ENCODE data around the gene FHL3. TPM values are rescaled to one million over a fixed set of nuclear protein-coding genes. Genes with fewer than 3 reads are reported as not detected.
"Not testable (repeated sequence)": the region's sequence is repeated elsewhere in the genome, so short reads cannot be mapped to it uniquely, and the experiment has no call there.

FHL3 gene
- total and polyA plus RNA-seq, 8 donors: 14.8 to 34.4 (median 17.8) TPM

DNA sequence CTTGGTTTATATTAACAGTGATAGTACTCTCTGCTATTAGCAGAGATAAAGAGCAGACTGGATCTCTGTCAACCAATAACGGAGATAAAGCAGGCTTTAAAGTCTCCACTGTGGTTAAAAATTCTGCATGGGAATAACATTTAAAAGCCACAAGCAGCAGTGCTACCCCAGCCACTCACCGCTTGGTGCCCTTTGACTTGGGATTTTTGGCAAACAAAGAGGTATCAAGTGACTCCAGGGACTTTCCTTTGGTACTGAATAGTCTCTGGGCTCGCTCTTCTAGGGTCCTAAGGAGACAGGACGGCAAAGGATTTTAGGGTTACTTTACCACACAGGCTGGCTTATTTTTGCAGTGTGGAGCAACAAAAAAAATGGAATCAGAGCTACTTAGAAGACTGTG lies 26.8 kb downstream of the FHL3 start:
- H3K27me3 ChIP-seq: no peaks in the 10 kb centered on the region
- peaks cover 6 to 100% of the 10 kb centered on the region in 2 donors for H3K36me3 ChIP-seq
- H3K4me3 ChIP-seq: no peak overlapping the region
- no peaks in the 10 kb centered on the region for H3K9me3 ChIP-seq
- ATAC-seq (no peak), DNase-seq (no peak)
- intact Hi-C loops (cut with DNase I): loop anchor here in 1 of 2 donors (10.0 kb wide), 1 partner anchor 94 kb away; no protein-coding TSS in a partner anchor
- H3K27ac ChIP-seq: no peak overlapping the region
- H3K4me1 ChIP-seq: no peaks in the 10 kb centered on the region
- TF ChIP-seq, protein P1, sequence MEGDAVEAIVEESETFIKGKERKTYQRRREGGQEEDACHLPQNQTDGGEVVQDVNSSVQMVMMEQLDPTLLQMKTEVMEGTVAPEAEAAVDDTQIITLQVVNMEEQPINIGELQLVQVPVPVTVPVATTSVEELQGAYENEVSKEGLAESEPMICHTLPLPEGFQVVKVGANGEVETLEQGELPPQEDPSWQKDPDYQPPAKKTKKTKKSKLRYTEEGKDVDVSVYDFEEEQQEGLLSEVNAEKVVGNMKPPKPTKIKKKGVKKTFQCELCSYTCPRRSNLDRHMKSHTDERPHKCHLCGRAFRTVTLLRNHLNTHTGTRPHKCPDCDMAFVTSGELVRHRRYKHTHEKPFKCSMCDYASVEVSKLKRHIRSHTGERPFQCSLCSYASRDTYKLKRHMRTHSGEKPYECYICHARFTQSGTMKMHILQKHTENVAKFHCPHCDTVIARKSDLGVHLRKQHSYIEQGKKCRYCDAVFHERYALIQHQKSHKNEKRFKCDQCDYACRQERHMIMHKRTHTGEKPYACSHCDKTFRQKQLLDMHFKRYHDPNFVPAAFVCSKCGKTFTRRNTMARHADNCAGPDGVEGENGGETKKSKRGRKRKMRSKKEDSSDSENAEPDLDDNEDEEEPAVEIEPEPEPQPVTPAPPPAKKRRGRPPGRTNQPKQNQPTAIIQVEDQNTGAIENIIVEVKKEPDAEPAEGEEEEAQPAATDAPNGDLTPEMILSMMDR (IDR thresholded peaks at IDR 0.05): no peak

DNA sequence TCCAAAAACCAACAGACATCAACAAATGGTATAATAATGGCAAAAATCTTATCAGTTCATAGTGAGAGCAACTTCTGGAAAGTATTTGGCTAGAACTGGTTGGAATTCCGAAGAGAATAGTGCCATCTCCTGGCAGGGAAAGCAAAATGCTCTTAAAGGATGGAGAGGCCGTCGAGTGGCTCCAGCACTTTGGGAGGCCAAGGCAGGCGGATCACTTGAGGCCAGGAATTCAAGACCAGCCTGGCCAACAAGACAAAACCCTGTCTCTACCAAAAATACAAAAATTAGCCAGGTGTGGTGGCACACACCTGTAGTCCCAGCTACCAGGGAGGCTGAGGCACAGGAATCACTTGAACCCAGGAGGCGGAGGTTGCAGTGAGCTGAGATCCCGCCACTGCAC lies 30.2 kb downstream of the FHL3 start:
- intact Hi-C loops (cut with DNase I): loop anchor here in 1 of 2 donors (10.0 kb wide), 1 partner anchor 90 kb away; no protein-coding TSS in a partner anchor
- peaks cover 6 to 86% of the 10 kb centered on the region in 2 donors for H3K36me3 ChIP-seq
- not testable (repeated sequence) for H3K4me1 ChIP-seq, H3K27me3 ChIP-seq, H3K27ac ChIP-seq, H3K4me3 ChIP-seq, H3K9me3 ChIP-seq
- TF ChIP-seq, protein P1 (IDR thresholded peaks at IDR 0.05): peak; percentile 50 to 60
- ATAC-seq: peak; percentile 95
- peak in 1 of 4 donors; percentile 48 for DNase-seq

DNA sequence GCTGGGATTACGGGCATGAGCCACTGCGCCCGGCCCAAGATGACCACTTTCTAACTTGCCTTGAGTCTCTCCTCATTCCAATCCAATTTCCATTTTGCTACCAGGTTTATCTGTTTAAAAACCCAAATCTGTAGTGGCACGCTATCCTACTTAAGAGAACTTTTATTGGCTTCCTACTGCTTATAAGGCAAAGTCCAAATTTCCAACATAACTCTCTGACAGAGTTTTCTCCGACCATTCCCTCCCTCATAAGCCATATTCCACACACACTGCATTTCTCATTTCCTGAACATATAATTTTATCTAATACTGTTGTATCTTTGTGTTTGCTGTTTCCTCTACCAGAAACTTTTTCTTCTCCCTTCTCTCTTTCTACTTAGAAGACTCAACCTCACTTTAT lies 30.7 kb downstream of the FHL3 start:
- Histone ChIP-seq H3K9me3 (no peaks in the 10 kb centered on the region), H3K27ac (no peak overlapping the region), H3K36me3 (peaks cover 6 to 86% of the 10 kb centered on the region in 2 donors), H3K4me1 (no peaks in the 10 kb centered on the region), H3K4me3 (no peak overlapping the region), H3K27me3 (no peaks in the 10 kb centered on the region)
- TF ChIP-seq, protein P1 (IDR thresholded peaks at IDR 0.05): no peak
- intact Hi-C loops (cut with DNase I): loop anchor here in 1 of 2 donors (10.0 kb wide), 1 partner anchor 90 kb away; no protein-coding TSS in a partner anchor
- no peak for DNase-seq
- no peak for ATAC-seq

DNA sequence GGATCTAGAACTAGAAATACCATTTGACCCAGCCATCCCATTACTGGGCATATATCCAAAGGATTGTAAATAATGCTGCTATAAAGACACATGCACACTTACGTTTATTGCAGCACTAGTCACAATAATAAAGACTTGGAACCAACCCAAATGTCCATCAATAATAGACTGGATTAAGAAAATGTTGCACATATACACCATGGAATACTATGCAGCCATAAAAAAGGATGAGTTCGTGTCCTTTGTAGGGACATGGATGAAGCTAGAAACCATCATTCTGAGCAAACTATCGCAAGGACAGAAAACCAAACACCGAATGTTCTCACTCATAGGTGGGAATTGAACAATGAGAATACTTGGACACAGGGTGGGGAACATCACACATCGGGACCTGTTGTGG lies 31.6 kb downstream of the FHL3 start:
- ATAC-seq, H3K4me3 ChIP-seq, H3K9me3 ChIP-seq, DNase-seq, H3K27ac ChIP-seq, H3K4me1 ChIP-seq, H3K27me3 ChIP-seq: not testable (repeated sequence)
- peaks cover 0 to 86% of the 10 kb centered on the region in 2 donors for H3K36me3 ChIP-seq
- intact Hi-C loops (cut with DNase I): loop anchor here in 1 of 2 donors (10.0 kb wide), 1 partner anchor 89 kb away; no protein-coding TSS in a partner anchor

DNA sequence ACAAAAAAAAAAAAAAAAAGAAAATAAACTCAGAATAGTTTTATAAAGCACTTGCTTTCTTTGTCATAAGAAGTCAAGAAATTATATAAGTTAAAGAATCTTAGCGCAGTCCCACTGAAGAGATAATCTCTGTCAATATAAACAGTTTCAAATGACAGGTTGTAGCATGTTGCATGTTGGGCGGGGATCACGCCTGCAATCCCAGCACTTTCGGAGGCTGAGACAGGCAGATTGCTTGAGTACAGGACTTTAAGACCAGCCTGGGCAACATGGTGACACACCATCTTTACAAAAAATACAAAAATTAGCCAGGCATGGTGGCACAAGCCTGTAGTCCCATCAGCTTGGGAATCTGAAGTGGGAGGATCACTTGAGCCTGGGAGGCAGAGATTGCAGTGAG lies 40.0 kb downstream of the FHL3 start:
- Histone ChIP-seq H3K36me3 (peaks cover 0 to 95% of the 10 kb centered on the region in 2 donors), H3K4me1 (no peaks in the 10 kb centered on the region), H3K27ac (no peak overlapping the region), H3K4me3 (no peak overlapping the region), H3K9me3 (no peaks in the 10 kb centered on the region), H3K27me3 (no peaks in the 10 kb centered on the region)
- intact Hi-C loops (cut with DNase I): no loop called here
- TF ChIP-seq, protein P1 (IDR thresholded peaks at IDR 0.05): no peak
- DNase-seq (no peak), ATAC-seq (no peak)

DNA sequence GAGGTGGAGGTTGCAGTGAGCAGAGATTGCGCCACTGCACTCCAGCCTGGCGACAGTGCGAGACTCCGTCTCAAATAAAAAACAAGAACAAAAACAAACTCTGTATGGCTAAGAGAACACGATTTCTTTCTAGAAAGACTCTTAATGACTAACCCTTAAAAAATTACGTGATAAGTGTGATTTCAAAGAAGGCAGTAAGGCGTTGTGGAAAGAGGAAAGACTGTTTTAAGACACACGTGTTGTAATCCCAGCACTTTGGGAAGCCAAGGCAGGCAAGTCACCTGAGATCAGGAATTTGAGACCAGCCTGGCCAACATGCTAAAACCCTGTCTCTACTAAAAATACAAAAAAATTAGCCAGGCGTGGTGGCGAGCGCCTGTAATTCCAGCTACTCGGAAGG lies 41.2 kb downstream of the FHL3 start:
- H3K4me1 ChIP-seq; H3K4me3 ChIP-seq; H3K9me3 ChIP-seq; intact Hi-C loops (cut with DNase I); H3K27ac ChIP-seq; DNase-seq; H3K27me3 ChIP-seq; ATAC-seq: not testable (repeated sequence)
- H3K36me3 ChIP-seq: peaks cover 0 to 97% of the 10 kb centered on the region in 2 donors

Data from left lung (tissue), 10 donors.